Right lobe of liver (tissue), 6 donors: ENCODE measurements around the gene ACADSB. TPM values are rescaled to one million over a fixed set of nuclear protein-coding genes. Genes with fewer than 3 reads are reported as not detected.

Experiments used
- ATAC-seq, 4 donors: fragments of 200-7000 bp; cut with Tn5 transposase; one replicate each; pipeline ENCODE4 v1.9.1; 2020; ENCODE audit warnings: mild to moderate bottlenecking in 4 of 4, moderate library complexity in 4 of 4
- DNase-seq, 3 donors: peaks; one replicate each; pipeline ENCODE4 v3.0.0-alpha.2; 2020
- H3K27ac ChIP-seq, 3 donors: fragments of 200-600 bp; one replicate each; pipeline ENCODE4 v1.8.0; 2022
- H3K27me3 ChIP-seq, 2 donors: fragments of 200-600 bp; one replicate each; pipeline ENCODE4 v1.8.0; 2022
- H3K36me3 ChIP-seq, 4 donors: fragments of 200-600 bp; sonication (generic) in 1 of 4; one replicate each; pipeline versions ENCODE4 v1.5.1 to v1.8.0; 2017 to 2022; ENCODE audit warnings: control low read depth in 1 of 4
- H3K4me1 ChIP-seq, 4 donors: fragments of 200-600 bp; sonication (generic) in 1 of 4; one replicate each; pipeline versions ENCODE4 v1.5.1 to v1.8.0; 2017 to 2022; ENCODE audit warnings: control low read depth in 1 of 4
- H3K4me3 ChIP-seq, 3 donors: fragments of 200-600 bp; one replicate each; pipeline ENCODE4 v1.8.0; 2022
- H3K9me3 ChIP-seq, 4 donors: fragments of 200-600 bp; sonication (generic) in 1 of 4; one replicate each; pipeline versions ENCODE4 v1.5.1 to v1.8.0; 2017 to 2022; ENCODE audit warnings: control low read depth in 1 of 4
- CTCF ChIP-seq, 4 donors: fragments of 200-600 bp in 3 of 4; fragments of 450-650 bp in 1 of 4; IDR thresholded peaks; one replicate each; pipeline versions ENCODE4 v1.5.1 to v1.8.0; 2016 to 2022; ENCODE audit warnings: antibody characterized with exemption in 4 of 4, mild to moderate bottlenecking in 2 of 4
- POLR2A ChIP-seq: fragments of 450-650 bp; IDR thresholded peaks from one replicate; pipeline ENCODE4 v1.6.1; 2017; ENCODE audit warnings: antibody characterized with exemption, mild to moderate bottlenecking
- WGBS: methylation state at CpG from one replicate; pipeline ENCODE4 v1.1.6; 2018; ENCODE audit warnings: low coverage, low lambda C conversion rate; ENCODE audit not compliant: insufficient coverage; ENCODE audit errors: missing lambda C conversion rate; 5-methylcytosine and 5-hydroxymethylcytosine counted together
- intact Hi-C, 2 donors: fragments of 100-400 bp; cut with DNase I; formaldehyde crosslinking; loops; one replicate each; pipeline versions ENCODE4 v1.11.2 to v1.14.1; 2022
- total RNA-seq, 6 experiments: library from RNA; depleted of rRNA in 2 of 6; stranded (reverse); fragments of >200 nt in 2 of 6; fragmentation: NEBNext Ultra II Directional in 3 of 6; extraction: Animal tissue kit (Norgen Biotek cat#: 25700) in 3 of 6; gene quantifications; one replicate each; pipeline versions ENCODE4 v1.1.0 to v1.2.4, GENCODE V29; 2016 to 2023
- donor health status: DM: no; HTN: yes; CAD: no.
- donor health status: DM: no; HTN: no; CAD: no.
- donor health status: DM: no; HTN: no; CAD: no.
- donor health status: DM: no; HTN: yes; CAD: no.
- donor health status: DM: no; HTN: yes; CAD: no.

The ACADSB gene
- total RNA-seq, 6 experiments from 2014 or later: 73.6 to 591 (median 273) TPM

GRCh38 chr10:123100030-123100762 is 91.4 kb downstream of the ACADSB start:
- intact Hi-C loops: no loop called here

DNA sequence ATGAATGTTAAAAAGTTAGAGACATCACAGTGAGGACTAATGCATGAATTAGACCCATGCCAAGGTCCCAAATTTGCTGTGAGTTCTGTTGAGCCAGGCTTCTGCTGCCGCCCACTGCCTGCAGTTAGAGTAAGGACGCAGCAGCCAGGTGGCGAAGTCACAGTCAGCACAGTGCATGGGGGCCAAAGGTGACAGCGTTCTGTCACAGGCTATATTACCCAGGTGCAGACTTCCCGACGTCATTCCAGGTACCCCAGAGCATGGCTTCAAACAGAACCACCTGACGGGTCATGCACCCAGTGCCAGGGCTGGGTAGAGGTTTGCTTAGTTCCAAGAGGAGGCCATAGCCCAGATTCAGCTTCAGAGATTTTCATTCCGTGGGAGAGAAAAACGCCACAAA is 93.1 kb downstream of the ACADSB start:
- no peaks in the 10 kb centered on the region for H3K27me3 ChIP-seq
- H3K27ac ChIP-seq: no peak overlapping the region
- DNase-seq (no peak), ATAC-seq (no peak)
- no peak for TF ChIP-seq POLR2A
- no peak for TF ChIP-seq CTCF (IDR thresholded peaks at IDR 0.05)
- no peaks in the 10 kb centered on the region for H3K36me3 ChIP-seq
- H3K4me1 ChIP-seq: no peaks in the 10 kb centered on the region
- intact Hi-C loops: no loop called here
- WGBS: 40% methylated on average over 1 of the region's 9 CpGs
- H3K4me3 ChIP-seq: no peak overlapping the region
- H3K9me3 ChIP-seq: no peaks in the 10 kb centered on the region

More at GRCh38 chr10:123100030-123100762, 91.4 kb downstream of the ACADSB start:
- Histone ChIP-seq H3K4me3 (no peak overlapping the region), H3K27ac (no peak overlapping the region), H3K27me3 (no peaks in the 10 kb centered on the region), H3K36me3 (no peaks in the 10 kb centered on the region), H3K4me1 (no peaks in the 10 kb centered on the region), H3K9me3 (no peaks in the 10 kb centered on the region)
- no peak for ATAC-seq
- DNase-seq: no peak
- WGBS: 61% methylated on average over 5 of the region's 7 CpGs
- TF ChIP-seq CTCF (IDR thresholded peaks at IDR 0.05) (no peak), POLR2A (no peak)

DNA sequence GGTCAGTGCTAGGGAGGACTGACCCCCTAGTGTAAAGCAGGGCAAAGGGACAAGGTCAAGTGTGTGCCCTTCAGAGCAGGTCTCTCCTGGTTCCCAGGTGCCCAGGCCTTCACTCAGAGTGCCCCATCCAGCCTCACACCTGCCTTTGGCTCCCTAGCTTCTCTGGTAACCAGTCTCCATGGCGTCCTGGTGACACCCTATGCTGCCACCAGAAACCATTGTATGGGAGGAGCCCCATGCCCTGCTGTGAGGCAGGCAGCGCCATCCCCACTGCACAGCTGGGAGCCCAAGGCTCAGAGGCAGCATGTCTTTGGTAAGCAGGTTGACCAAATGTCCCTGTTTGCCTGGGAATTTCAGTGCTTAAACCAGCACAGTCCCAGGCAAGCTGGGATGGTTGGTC is 93.9 kb downstream of the ACADSB start:
- DNase-seq: no peak
- Histone ChIP-seq H3K36me3 (no peaks in the 10 kb centered on the region), H3K27ac (no peak overlapping the region), H3K27me3 (no peaks in the 10 kb centered on the region), H3K4me1 (no peaks in the 10 kb centered on the region), H3K9me3 (no peaks in the 10 kb centered on the region), H3K4me3 (no peak overlapping the region)
- peak in 1 of 4 donors; percentile 31 for ATAC-seq
- no peak for TF ChIP-seq POLR2A
- TF ChIP-seq CTCF (IDR thresholded peaks at IDR 0.05): no peak
- intact Hi-C loops: no loop called here
- WGBS: 27% methylated on average over 2 of the region's 2 CpGs

DNA sequence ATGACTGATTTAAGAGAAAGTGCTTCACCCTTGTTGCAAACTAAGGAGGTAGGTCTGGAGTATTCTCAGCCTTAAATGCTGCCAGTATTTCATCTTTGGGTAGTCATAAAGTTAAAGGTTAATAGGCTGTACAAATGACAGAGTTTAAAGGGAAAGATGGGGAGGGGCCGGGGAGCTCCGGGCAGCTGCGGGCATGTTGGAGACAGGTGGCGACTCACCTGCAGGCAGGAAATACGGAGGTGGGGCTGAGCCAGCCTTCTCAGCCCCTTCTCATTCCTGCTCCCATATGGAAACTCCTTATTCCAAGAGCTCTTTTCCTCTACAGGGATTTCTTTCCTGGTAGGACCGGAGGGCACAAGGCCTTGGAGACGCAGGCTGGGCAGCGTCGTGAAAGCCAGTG is 95.1 kb downstream of the ACADSB start:
- intact Hi-C loops: no loop called here
- TF ChIP-seq CTCF (IDR thresholded peaks at IDR 0.05) (no peak), POLR2A (no peak)
- no peak for ATAC-seq
- Histone ChIP-seq H3K4me3 (no peak overlapping the region), H3K9me3 (no peaks in the 10 kb centered on the region), H3K27ac (no peak overlapping the region), H3K36me3 (no peaks in the 10 kb centered on the region), H3K27me3 (no peaks in the 10 kb centered on the region), H3K4me1 (no peaks in the 10 kb centered on the region)
- WGBS: 71% methylated on average over 9 of the region's 9 CpGs
- no peak for DNase-seq

Other genes with a start within 250 kb of the ACADSB start
- gene CUZD1, start 163.1 kb upstream of the ACADSB start, total RNA-seq: under 1 TPM in 1 of 6 experiments, not detected in 5; 0.20 TPM
- gene FAM24B, start 129.4 kb upstream of the ACADSB start, total RNA-seq: under 1 TPM in 4 of 6 experiments, not detected in 2; 0.34 to 0.75 (median 0.51) TPM
- not detected for gene FAM24A, start 98.4 kb upstream of the ACADSB start, total RNA-seq
- 1 to 10 TPM; 2.0 to 4.5 (median 3.3) TPM for gene C10orf88, start 54.8 kb upstream of the ACADSB start, total RNA-seq
- gene PSTK, start 28.6 kb upstream of the ACADSB start, total RNA-seq: 1 to 10 TPM; 3.0 to 6.9 (median 4.0) TPM
- gene IKZF5, start 211 bp upstream of the ACADSB start, total RNA-seq: 10 to 100 TPM in 2 of 6 experiments, 1 to 10 TPM in 4; 4.1 to 15.8 (median 8.3) TPM
- gene HMX3, start 127.0 kb downstream of the ACADSB start, total RNA-seq: not detected
- gene HMX2, start 139.1 kb downstream of the ACADSB start, total RNA-seq: not detected
- 10 to 100 TPM; 24.1 to 50.9 (median 31.2) TPM for gene BUB3, start 145.4 kb downstream of the ACADSB start, total RNA-seq